HG03521 (cell line): ENCODE data around the gene KATNA1.

Experiments used
- ATAC-seq: cut with Tn5 transposase; IDR thresholded peaks from one replicate; pipeline ENCODE4 v1.9.1; 2021; ENCODE audit warnings: mild to moderate bottlenecking, moderate library complexity; ENCODE audit not compliant: unreplicated experiment

KATNA1 gene

GRCh38 chr6:149614337-149614736 lies 34.2 kb downstream of the KATNA1 start:
- no peak for ATAC-seq

- ATAC-seq, result no peak
Measured at GRCh38 chr6:149608381-149608982, 40.0 kb downstream of the KATNA1 start.

GRCh38 chr6:149600508-149600907 lies 48.0 kb downstream of the KATNA1 start:
- ATAC-seq, result no peak

GRCh38 chr6:149593408-149593807 lies 55.1 kb downstream of the KATNA1 start:
- ATAC-seq, result no peak

- no peak for ATAC-seq
Measured at GRCh38 chr6:149592983-149593382, 55.5 kb downstream of the KATNA1 start.

- no peak for ATAC-seq
Measured at GRCh38 chr6:149586149-149586548, 62.4 kb downstream of the KATNA1 start.

GRCh38 chr6:149581349-149581748 lies 67.2 kb downstream of the KATNA1 start:
- ATAC-seq, result no peak

- no peak for ATAC-seq
Measured at GRCh38 chr6:149580880-149581279, 67.6 kb downstream of the KATNA1 start.

GRCh38 chr6:149567945-149568585 lies 80.4 kb downstream of the KATNA1 start:
- ATAC-seq, result no peak

GRCh38 chr6:149567194-149567586 lies 81.3 kb downstream of the KATNA1 start:
- ATAC-seq, result no peak

GRCh38 chr6:149566410-149567193 lies 81.9 kb downstream of the KATNA1 start:
- ATAC-seq, result peak; percentile 23

GRCh38 chr6:149565527-149566409 lies 82.7 kb downstream of the KATNA1 start, which contains the start of gene GINM1:
TSS of gene GINM1 (plus strand) at chr6:149566375. CDS start at chr6:149566415, 40 bp downstream.
- peak; percentile 81 for ATAC-seq

- no peak for ATAC-seq
Measured at GRCh38 chr6:149563928-149564325, 84.6 kb downstream of the KATNA1 start.

GRCh38 chr6:149563203-149563927 lies 85.1 kb downstream of the KATNA1 start:
- no peak for ATAC-seq

GRCh38 chr6:149560736-149561135 lies 87.8 kb downstream of the KATNA1 start:
- peak; percentile 39 for ATAC-seq

- ATAC-seq, result no peak
Measured at GRCh38 chr6:149559389-149559788, 89.1 kb downstream of the KATNA1 start.

- no peak for ATAC-seq
Measured at GRCh38 chr6:149558029-149558428, 90.5 kb downstream of the KATNA1 start.

- ATAC-seq, result no peak
Measured at GRCh38 chr6:149551920-149552319, 96.6 kb downstream of the KATNA1 start.

- peak; percentile 90 for ATAC-seq
Measured at GRCh38 chr6:149545754-149546471, 102.6 kb downstream of the KATNA1 start, which contains the start of gene PPIL4. TSS of gene PPIL4 (minus strand) at chr6:149546043. CDS start at chr6:149546005, 38 bp downstream.
